Stimulated activated CD8-positive, alpha-beta memory T cell treated with anti-CD3 and anti-CD28 coated beads, Interleukin-15, amount 100 ng/mL, for 1 hour (primary cell): ENCODE results near the gene KRT86.
"Not testable (repeated sequence)": the region's sequence is repeated elsewhere in the genome, so short reads cannot be mapped to it uniquely, and the experiment has no call there.

Source experiments
- DNase-seq: peaks from one replicate; pipeline ENCODE4 v3.0.0-alpha.2; 2020; ENCODE audit warnings: low read depth

Gene KRT86

DNA sequence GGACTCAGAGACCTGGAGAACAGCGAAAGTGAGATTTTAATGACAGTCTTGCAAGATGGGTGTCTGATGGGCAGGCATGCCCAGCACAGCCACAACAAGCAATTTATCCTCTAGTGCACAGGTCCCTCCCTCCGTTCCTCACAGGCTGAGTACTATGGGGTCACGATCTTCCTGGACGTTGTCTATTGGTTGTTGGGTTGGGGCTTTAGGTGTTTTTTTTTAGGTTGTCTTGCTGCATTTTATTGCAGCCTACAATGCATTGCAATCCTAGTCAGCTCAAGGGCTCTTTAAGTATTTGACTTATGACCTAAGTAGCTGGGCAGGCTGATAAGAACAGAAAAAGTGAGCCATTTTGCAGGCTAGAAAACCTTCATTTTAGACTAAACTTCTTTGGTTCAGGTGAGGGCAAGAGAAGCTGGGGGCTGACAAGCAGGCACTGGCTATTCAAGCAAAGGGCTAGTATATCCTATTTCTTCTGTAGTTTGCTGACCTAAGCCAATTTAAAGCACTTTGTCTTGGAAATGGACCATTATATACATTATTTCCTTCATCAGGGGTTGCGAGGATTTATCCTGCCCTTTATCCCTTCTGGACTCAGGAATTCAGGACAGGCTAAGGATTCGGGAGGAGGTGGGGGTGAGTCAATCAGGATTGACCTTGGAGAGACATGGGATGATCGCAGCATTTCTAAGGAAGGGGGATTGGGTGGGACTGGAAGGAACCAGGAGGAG, 35.4 kb upstream of the KRT86 start:
- no peak for DNase-seq

DNA sequence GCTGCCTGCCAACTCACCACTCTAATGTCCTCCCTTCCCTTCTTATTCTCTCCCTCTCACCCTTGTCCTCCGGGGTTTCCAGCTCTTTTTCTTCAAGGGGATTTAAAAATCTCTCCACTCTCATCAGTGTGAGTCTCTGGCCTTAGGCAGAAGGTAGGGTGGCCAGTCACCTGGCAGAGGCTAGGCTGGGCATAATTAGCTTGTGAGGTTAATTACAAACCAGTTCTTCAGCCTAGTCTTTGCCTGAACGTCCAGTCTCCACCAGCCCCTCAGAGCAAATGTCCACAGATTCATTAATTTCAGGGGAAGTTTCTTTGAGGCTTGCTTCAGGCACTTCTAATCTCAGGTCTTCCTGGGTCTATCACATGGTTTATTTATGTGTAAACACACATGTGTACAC, 34.7 kb upstream of the KRT86 start:
- DNase-seq = no peak

DNA sequence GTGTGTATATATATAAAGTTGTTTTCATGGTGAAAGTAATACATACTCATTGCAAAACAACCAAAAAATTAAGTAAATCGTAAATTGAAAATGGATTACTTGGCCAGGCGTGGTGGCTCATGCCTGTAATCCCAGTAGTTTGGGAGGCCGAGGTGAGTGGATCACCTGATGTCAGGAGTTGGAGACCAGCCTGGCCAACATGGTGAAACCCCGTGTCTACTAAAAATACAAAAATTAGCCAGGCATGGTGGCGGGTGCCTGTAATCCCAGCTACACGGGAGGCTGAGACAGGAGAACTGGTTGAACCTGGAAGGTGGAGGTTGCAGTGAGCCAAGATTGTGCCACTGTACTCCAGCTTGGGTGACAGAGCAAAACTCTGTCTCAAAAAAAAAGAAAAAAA, 34.2 kb upstream of the KRT86 start:
- DNase-seq = not testable (repeated sequence)

DNA sequence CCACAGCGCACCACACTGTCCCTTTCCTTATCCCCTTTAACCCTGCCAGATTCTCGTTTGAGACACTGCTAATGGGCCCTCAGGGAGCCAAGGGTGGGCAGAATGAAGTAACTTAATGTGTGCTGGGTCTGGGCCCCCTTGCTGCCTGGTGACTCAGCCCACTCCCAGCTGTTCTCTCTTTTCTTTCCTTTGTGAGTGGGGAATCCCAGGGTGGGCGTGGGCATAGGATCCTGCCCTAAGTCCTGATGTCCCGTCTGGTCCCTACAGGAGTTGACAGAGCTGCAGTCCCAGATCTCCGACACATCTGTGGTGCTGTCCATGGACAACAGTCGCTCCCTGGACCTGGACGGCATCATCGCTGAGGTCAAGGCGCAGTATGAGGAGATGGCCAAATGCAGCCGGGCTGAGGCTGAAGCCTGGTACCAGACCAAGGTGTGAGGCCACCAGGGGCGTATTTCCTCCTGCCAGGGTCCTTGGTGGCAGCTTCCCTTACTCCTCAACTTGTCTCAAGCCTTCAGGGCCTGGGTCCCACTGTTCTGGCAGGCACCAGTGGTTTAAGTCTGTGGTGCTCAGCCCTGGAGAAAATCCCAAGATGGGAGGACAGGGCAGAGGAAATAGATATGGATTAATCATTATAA, 33.1 kb upstream of the KRT86 start:
- DNase-seq = no peak

DNA sequence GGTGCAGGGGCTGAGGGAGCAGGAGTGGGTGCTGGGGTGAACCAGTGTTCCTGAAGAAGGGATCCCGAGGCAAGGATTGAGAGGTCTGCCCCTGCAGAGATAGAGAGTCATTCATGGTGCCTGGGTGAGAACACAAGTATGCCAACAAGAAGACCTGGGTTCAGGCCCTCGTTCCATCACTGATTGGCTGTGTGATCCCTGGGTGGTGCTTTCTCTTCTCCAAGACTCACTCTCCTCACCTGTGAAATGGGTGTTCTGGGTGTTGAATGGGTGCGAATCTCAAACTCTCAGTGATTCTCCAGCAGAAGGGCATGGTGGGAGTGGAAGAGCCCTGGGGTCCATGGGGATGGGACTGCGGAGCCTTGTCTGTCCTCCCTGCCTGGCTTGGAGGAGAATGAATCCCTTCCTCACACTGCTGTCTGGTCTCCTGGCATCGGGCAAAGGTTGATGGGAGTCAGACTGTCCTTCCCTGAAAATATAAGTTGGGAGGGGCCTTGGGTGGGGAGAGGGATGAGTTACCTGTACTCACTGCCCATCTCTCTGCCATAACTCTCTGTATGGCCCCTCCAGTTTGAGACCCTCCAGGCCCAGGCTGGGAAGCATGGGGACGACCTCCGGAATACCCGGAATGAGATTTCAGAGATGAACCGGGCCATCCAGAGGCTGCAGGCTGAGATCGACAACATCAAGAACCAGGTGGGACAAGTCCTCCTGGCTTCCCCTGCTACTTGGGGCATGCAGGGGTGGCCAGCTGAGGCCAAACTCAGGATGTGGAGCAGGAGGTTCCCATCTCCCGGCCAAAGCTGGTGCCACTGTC, 31.8 kb upstream of the KRT86 start:
- DNase-seq = no peak

DNA sequence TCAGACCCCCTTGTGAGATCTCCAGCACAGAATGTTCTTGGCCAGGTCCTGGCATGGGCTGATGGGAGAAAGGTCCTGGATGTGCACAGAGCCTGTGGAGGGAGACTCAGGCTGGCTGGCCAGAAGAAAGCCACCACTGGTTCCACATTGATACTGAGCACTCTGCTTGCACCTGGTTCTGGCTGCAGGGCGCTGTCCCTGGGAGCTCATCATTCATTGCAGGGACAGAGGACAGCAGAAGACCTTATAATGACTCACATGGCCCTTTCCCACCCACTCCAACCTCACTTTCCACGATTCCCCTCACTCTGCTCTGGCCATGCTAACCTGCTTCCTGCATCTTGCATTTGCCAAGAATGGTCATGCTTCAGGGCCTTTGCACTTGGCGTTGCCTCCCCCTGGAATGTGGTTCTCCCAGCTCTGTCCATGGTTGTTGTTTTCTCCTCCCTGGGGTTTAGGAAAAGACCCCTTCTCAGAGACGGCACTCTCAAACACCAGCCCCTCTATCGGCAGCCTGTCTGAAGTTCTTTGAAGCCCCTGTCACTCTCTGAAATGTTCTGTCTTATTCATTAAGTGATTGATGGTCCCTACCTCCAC, 31.1 kb upstream of the KRT86 start:
- no peak for DNase-seq

DNA sequence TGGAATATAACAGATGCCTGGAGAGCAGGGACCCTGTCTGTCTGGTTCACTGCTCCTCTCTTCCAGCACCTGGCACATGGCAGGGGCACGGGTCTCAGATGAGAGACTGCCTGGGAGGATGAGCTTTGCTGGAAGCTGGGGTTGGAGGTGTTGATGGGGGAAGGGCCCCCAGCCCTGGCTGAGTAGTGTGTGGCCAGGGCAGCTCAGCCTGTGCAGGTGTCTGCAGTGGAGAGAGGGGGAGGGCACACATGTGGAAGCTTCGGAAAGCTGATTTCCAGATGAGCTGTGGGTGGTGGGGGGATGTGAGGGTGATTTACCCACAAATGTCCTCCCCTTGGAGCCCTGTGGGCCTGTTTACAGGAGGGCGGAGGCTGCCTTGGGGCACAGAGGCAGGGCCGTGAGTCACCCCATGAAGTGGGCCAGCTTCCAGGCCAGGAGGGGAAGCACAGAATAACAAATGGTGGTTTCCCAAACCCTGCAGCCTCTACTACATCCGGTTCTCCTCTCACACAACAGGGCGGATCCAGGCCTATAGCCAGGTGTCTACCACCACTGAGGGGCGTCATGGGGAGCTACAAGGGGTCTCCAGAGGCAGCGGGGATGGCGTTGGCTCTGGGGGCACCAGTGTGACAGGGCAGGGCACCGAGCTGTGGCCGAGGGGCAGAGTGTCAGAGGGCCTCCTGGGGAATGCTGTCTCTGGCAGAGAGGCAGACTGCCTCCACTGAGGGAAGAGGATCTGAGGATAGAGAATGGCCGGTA, 30.4 kb upstream of the KRT86 start:
- peak; percentile 30 for DNase-seq

DNA sequence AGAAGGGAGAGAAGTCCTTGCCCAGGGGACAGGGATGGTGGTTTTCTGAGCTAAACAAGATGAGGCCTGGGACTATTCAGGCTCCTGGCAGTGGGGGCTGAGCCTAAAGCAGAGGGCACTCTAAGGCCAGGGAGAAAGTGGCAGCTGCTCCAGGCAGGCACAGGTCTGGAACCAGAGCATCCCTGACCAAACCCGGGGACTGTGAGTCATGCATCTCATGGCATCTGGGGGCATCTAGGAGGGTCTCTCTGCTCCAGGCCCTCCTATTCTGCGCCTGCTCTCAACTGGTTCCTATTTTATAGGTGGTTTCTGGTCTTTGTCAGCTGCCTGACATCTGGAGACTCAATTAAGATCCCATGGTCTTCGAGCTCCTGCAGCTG, 29.8 kb upstream of the KRT86 start:
- DNase-seq = no peak

DNA sequence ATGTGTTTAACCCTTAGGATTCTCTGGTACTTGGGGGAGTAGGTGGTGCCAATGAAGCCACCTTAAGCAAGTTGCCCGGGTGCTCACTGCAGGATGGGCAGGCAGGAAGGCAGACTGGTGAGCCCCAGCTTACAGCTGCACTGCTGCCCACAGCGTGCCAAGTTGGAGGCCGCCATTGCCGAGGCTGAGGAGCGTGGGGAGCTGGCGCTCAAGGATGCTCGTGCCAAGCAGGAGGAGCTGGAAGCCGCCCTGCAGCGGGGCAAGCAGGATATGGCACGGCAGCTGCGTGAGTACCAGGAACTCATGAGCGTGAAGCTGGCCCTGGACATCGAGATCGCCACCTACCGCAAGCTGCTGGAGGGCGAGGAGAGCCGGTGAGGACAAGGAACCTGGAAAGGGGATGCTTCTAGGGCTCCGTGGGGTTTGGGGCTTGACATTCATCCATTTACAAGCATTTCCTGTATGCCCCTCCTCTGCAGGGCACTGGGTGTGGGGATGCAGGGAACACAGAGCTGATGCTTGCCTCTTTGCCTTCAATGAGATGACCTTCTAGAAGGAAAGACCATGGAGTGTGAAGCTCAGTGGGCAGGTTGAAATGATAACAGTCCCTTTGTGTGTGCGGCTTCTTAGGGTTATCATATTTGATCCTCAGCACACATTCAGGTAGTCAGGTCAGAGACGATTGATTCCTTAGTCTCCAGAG, 29.0 kb upstream of the KRT86 start:
- no peak for DNase-seq

DNA sequence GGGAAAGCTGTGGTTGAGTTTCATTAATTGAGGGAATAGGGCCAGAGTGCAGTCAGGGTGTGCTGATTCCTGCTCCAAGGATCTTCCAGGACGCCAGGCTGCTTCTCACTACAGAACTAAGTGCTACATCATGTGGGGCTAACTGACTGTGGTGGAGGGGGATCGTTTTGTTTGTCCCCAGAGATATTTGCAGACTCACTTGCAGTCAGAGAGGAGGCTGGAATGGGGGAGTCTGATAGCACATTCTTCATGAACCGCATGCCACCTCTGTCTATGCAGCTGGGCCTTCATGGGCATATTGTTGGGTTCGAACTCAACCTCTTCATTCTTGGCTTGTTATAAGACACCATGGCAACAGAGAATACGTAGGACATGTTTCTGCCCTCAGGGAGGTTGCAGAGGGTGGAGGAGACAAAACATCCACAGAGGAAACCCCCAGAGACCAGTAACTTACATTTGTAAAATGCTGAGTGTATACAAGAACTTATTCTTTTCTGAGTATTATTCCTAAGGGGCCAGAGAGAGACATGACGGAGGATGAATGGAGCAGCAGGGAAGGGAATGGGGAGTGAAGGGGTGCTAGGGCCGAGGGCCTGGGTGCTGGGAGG, 28.4 kb upstream of the KRT86 start:
- DNase-seq = no peak

DNA sequence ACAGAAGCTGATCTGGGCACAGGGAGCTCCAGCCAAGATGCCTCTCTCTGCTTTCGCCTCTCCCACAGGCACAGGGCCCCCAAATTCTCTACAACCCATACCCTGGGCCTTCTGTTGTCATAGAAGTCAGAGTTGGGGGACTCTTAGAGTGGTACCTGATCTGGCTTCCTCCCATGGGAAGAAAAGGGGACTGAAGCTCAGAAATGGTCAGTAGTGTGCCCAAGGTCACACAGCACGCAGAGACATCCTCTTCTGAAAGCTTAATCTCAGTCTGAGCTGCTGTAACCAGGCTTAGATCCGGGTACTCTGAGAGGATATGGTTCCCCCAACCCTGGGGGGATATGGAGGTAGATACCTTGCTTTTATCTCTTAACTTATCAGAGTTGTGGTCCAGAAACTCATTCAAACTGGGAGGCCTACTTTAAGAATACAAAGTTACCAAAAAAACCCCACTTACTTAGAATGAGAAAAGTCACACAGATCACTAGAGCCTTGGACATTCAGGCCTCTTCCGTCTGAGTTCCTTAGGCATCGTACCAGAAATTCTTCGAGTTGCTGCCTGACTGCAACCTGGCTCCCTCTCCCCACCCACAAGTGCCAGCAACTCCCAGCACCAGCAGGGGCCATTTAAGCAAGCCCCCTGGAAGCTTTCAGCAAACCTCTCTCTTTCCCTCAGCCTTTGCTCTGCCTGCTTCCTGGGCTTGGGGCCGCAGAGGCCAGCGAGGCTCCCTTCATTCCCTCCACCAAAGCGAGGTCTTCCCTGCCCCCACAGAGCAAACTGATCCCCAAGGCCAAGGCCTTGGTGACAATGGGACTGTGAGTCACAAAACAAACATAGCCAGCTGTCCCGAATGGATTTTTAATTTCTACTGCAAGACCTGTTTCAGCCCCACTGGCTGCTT, 27.5 kb upstream of the KRT86 start:
- DNase-seq = no peak

DNA sequence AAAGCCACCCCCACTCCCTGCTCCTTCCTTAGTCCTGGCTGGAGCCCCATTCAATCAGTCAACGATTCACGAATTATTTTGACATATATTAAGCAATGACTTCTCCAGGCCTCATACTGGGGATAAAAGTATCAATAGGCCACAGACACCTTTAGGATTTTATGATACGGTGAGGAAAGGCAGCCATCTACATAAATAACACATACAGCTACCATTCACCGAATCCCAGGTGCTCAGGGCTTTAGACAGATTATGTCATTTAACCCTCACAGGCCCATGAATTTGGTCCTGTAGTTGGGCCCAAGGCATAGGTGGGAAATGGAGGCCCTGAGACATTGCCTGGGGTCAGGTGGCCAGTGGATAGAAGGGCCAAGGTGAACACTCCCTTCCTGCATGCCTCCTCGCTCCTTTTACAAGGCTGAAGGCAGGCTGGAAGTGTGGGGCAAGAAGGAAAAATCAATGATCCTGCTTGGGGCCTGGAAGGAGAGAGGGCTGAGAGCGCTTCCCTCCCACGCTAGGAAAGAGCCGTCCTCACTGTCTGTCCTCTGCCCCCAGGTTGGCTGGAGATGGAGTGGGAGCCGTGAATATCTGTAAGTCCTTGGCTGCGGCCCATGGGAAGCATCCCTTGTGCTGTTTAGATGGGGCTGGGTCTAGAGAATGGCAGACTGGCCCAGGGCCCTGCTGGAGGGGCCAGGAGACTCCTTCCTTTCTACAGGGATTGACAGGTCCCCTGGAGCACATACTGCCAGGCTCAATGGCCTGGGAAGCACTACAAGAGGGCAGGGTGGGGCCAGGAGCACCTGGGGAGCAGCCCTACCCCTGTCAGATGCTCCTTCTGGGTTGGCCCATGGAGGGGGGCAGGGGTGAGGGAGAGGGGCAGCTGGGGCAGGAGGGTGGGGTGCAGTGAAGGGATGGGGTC, 26.6 kb upstream of the KRT86 start:
- no peak for DNase-seq

DNA sequence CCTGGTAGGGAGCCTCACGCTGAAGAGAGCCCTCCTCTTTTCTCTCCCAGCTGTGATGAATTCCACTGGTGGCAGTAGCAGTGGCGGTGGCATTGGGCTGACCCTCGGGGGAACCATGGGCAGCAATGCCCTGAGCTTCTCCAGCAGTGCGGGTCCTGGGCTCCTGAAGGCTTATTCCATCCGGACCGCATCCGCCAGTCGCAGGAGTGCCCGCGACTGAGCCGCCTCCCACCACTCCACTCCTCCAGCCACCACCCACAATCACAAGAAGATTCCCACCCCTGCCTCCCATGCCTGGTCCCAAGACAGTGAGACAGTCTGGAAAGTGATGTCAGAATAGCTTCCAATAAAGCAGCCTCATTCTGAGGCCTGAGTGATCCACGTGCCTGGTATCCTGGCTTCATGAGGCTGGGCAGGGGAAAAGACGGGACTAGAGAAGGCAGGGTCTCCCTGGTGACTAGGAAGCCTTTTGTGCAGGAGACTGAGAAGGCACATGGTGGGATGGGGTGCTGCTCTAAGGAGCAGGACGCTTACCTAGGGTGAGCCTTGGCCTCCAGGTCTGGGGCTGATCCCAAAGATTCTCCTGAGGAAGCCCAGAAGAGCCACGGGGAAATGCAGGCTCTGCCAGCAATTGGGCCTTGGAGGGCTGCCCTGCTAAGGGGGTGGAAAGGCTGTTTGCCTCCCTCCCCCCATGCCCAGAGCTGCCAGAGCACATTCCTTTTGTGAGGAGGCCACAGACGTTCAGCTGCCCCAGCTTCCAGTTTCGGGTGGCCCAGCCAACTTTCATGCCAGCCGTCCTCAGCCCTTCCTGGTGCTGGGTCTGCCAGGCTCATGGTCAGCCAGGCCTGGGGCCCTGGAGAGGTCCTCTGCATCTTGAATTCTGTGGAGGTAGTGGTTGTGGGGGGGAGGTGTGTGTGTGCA, 25.6 kb upstream of the KRT86 start:
- DNase-seq = no peak

DNA sequence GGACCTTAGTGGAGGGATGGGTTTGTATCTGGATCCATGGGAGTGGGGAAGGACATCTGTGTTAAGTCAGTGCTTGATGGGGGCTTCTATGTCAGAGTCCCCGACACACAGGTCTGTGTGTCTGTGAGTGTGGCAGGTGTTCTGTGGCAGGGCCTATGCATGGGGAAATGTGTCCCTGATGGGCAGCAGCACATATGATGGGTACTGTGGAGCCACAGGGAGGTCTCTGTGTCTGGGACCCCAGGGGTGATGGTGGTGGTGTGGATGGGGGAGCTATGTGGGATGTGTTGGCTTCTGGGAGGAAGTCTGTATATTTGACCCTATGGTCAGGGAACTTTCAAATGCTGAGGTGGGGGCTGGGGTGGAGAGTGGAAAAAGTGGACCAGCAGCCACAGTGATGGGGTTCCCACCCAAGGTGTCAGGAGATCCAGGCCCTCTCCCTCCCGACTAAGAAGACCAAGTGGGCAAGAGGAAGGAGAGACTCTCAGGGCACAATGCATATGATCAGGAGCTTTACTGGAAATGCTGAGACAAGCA, 24.9 kb upstream of the KRT86 start:
- no peak for DNase-seq

DNA sequence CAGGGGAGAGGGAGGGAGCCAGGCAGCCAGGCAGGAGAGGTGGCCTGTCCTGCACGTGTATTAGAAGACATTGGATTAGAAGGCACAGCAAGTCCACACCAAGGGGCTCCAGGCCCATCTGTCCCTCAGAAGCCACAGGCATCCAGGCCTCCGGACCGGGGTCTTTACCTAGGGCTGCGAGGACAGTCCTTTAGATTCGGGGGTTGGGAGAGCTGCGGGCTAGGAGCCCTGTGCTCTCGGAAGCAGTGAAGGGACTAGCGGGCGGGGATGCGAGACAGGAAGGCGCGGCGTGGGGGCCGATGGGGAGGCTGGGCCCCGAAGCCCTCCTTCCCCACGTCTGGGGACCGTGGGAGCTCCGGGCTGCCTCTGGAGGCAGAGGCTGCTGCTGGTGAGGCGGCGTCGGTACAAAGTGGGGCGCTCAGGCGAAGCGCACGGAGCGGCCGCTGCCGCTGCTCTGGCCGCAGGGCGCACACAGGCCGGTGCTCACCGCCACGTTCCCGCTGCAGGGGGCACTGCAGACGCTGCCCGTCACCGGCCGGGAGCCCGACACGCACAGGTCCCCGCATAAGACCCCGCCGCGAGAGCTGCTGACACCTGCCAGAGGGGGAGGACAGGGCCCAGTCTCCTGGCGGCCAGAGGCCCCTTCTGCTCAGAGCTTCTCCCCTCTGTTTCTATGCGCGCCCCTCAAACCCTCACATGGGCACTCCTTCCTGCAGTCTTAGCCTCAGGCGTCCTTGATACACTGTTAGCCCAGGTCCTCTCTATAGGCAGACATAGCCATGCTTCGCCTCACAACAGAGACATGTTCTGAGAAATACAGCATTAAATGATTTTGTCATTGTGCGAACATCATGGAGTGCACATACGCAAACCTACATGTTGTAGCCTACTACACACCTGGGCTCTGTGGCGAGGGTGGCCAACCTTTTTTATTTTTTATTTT, 24.1 kb upstream of the KRT86 start:
- no peak for DNase-seq

DNA sequence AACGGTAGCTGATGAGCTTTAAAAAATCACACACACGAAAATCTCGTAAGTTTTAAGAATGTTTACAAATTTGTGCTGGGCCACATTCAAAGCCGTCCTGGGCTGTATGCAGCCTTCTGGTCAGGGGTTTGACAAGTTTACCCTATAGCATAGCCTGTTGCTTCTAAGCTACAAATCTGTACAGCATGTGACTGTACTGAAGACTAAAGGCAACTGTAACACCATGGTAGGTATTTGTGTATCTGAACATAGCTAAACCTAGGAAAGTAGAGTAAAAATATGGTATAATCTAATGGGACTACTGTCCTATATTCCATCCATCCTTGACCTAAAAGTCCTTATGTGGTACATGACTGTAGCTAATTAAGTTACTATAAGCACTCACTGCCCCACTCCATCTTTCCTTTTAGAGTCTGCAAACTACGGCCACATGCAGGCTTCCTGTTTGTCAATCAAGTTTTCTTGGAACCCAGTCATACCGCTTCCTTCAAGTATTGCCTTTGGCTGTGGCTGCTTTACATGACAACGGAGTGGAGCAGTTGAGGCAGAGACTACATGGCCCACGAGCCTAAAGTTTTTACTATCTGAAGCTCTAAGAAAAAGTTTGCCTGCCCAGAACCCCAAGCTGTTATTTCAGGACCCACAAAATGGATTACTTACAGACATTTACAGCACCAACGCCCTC, 22.9 kb upstream of the KRT86 start:
- DNase-seq = no peak
